ENCODE measurements around the gene MRGPRD.

The MRGPRD gene

DNA sequence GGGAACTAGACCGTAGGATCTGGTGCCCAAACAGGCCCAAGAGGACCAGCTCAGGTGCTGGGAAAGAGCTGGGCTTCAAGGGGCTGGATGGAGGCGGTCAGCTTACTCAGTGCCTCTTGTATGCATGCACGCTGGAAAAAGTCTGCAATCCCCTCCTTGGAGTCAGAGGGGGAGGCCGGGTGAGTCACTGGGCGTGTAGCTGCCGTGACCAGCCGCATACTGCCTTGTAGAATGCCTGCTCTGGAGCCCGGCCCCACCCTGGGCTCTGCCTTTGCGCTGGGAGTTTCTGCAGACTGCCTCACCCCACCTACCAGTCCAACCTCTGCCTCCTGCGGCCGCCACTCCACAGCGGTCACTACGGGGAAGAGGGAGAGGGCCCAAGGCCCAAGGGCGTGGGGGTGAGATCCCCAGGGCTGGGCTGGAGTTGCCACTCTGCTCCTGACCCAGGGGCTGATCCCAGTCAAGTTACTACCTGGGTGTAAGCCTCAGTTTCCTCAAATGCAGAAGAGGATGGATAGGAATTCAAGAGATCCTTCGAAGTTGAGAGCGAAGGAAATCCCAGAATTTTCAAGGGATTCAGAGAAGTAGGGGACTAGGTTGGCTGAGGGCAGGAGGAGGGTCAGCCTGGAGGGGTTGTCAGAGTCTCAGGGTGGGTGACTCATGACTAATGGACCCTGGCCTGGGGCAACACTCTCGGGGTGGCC, 28.1 kb upstream of the MRGPRD start:
- Histone ChIP-seq H3K4me3 (ENCODE audit: low read length) (no peak overlapping the region), H4K20me1 (ENCODE audit: insufficient read depth, low read length) (no peaks in the 10 kb centered on the region), H3K27me3 (ENCODE audit: low read depth, low read length) (peaks cover 17% of the 10 kb centered on the region), H3K27ac (ENCODE audit: low read length) (no peak overlapping the region), H2AFZ (ENCODE audit: low read depth, low read length) (no peak overlapping the region), H3K9me3 (ENCODE audit: insufficient read depth, low read length) (no peaks in the 10 kb centered on the region), H3K4me2 (ENCODE audit: low read length) (no peak overlapping the region), H3K36me3 (replicated peaks; ENCODE audit: low read depth, low read length) (no peaks in the 10 kb centered on the region), H3K9ac (ENCODE audit: low read length) (no peak overlapping the region), H3K79me2 (ENCODE audit: low read length) (no peaks in the 10 kb centered on the region), H3K4me1 (ENCODE audit: low read length) (peaks cover 3% of the 10 kb centered on the region; the same call in 1 of the 2 replicates)
- no peak for TF ChIP-seq EZH2phosphoT487 (IDR thresholded peaks at IDR 0.05; ENCODE audit: low read depth)
- TF ChIP-seq, protein P1, sequence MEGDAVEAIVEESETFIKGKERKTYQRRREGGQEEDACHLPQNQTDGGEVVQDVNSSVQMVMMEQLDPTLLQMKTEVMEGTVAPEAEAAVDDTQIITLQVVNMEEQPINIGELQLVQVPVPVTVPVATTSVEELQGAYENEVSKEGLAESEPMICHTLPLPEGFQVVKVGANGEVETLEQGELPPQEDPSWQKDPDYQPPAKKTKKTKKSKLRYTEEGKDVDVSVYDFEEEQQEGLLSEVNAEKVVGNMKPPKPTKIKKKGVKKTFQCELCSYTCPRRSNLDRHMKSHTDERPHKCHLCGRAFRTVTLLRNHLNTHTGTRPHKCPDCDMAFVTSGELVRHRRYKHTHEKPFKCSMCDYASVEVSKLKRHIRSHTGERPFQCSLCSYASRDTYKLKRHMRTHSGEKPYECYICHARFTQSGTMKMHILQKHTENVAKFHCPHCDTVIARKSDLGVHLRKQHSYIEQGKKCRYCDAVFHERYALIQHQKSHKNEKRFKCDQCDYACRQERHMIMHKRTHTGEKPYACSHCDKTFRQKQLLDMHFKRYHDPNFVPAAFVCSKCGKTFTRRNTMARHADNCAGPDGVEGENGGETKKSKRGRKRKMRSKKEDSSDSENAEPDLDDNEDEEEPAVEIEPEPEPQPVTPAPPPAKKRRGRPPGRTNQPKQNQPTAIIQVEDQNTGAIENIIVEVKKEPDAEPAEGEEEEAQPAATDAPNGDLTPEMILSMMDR (IDR thresholded peaks at IDR 0.05; ENCODE audit: low read depth, low read length) = no peak

DNA sequence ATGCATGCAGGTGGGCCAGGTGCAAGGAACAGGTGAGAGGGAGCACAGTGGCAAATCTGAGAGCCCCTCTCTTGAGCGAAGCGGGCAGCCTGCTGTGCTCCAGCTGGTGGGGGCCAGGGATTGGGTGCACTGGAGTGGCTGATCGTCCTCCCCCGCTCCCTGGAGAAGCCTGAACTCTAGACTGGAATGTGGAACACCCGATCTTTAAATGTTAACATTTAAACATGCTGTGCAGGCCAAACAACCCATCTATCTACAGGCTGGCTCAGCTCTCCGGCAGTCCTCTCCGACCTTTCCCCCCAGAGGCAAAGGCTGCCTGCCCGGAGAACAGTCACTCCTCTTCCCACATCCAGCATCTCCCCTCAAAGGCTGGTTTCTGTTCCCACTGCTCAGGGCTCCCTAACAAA, 27.2 kb upstream of the MRGPRD start:
- Histone ChIP-seq H3K4me1 (ENCODE audit: low read length) (peaks cover 3% of the 10 kb centered on the region; the same call in 1 of the 2 replicates), H3K27me3 (ENCODE audit: low read depth, low read length) (peaks cover 17% of the 10 kb centered on the region), H2AFZ (ENCODE audit: low read depth, low read length) (no peak overlapping the region), H3K9me3 (ENCODE audit: insufficient read depth, low read length) (no peaks in the 10 kb centered on the region), H3K36me3 (replicated peaks; ENCODE audit: low read depth, low read length) (no peaks in the 10 kb centered on the region), H3K27ac (ENCODE audit: low read length) (no peak overlapping the region), H3K4me3 (ENCODE audit: low read length) (no peak overlapping the region), H3K4me2 (ENCODE audit: low read length) (no peak overlapping the region), H3K9ac (ENCODE audit: low read length) (no peak overlapping the region), H4K20me1 (ENCODE audit: insufficient read depth, low read length) (no peaks in the 10 kb centered on the region), H3K79me2 (ENCODE audit: low read length) (no peaks in the 10 kb centered on the region)
- TF ChIP-seq, protein P1 (IDR thresholded peaks at IDR 0.05; ENCODE audit: low read depth, low read length) = no peak
- no peak for TF ChIP-seq EZH2phosphoT487 (IDR thresholded peaks at IDR 0.05; ENCODE audit: low read depth)

DNA sequence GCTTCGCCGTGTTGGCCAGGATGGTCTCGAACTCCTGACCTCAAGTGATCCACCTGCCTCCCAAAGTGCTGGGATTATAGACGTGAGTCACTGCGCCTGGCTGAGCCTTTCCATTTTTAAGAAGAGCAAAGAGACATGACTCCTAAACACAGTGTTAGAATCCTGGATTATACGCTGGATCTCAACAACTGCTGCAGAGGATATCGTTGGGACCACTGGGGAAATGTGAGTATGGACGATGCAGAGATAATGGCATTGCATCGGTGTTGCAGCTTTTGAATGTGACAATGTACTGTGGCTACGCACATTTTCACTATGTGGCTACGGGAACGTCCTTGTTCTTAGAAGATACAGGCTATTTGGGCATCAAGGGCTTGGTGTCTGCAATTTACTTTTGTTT, 26.0 kb upstream of the MRGPRD start:
- Histone ChIP-seq H3K4me3 (ENCODE audit: low read length) (no peak overlapping the region), H3K27ac (ENCODE audit: low read length) (no peak overlapping the region), H3K9me3 (ENCODE audit: insufficient read depth, low read length) (no peaks in the 10 kb centered on the region), H3K27me3 (ENCODE audit: low read depth, low read length) (peaks cover 23% of the 10 kb centered on the region), H2AFZ (ENCODE audit: low read depth, low read length) (no peak overlapping the region), H3K36me3 (replicated peaks; ENCODE audit: low read depth, low read length) (no peaks in the 10 kb centered on the region), H3K9ac (ENCODE audit: low read length) (no peak overlapping the region), H4K20me1 (ENCODE audit: insufficient read depth, low read length) (no peaks in the 10 kb centered on the region), H3K4me2 (ENCODE audit: low read length) (no peak overlapping the region), H3K4me1 (ENCODE audit: low read length) (peaks cover 3% of the 10 kb centered on the region; the same call in 1 of the 2 replicates), H3K79me2 (ENCODE audit: low read length) (no peaks in the 10 kb centered on the region)
- TF ChIP-seq, protein P1 (IDR thresholded peaks at IDR 0.05; ENCODE audit: low read depth, low read length) = no peak
- TF ChIP-seq EZH2phosphoT487 (IDR thresholded peaks at IDR 0.05; ENCODE audit: low read depth) = no peak

DNA sequence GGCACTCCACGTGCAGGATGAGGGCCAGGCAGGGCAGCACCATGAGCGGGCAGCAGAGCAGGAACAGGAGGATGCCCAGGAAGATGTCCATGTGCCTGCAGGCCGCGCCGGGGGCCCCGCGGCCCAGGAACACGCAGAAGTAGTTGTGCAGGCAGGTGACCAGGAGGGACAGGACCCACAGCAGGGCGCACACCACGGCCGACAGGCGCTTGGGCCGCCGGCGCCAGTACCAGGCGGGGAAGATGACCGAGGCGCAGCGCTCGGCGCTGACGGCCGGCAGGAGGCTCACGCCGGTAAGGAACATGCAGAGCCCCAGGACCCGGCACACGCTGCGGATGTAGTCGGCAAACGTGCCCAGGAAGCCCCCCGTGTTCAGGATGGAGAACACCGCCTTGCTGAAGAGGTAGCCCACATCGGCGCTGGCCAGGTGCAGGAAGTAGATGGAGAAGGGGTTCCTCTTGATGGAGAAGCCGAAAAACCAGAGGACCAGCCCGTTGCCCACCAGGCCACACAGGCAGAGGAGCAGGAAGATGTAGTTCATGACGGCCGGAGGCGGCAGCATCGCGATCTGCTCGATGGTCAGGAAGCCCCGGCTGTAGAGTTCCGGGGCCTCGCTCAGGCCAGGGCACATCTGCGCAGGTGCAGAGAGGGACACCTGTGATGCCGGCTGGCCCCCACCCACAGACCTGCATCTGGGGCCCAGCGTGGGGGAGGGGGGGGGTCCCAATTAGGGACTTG, 25.0 kb upstream of the MRGPRD start:
- no peaks in the 10 kb centered on the region for H3K9me3 ChIP-seq (ENCODE audit: insufficient read depth, low read length)
- no peak overlapping the region for H3K27ac ChIP-seq (ENCODE audit: low read length)
- H2AFZ ChIP-seq (ENCODE audit: low read depth, low read length) = no peak overlapping the region
- H3K4me3 ChIP-seq (ENCODE audit: low read length) = no peak overlapping the region
- H3K27me3 ChIP-seq (ENCODE audit: low read depth, low read length) = peaks cover 18% of the 10 kb centered on the region
- no peak overlapping the region for H3K4me2 ChIP-seq (ENCODE audit: low read length)
- no peaks in the 10 kb centered on the region for H3K36me3 ChIP-seq (replicated peaks; ENCODE audit: low read depth, low read length)
- H3K4me1 ChIP-seq (ENCODE audit: low read length) = peaks cover 3% of the 10 kb centered on the region; the same call in 1 of the 2 replicates
- H4K20me1 ChIP-seq (ENCODE audit: insufficient read depth, low read length) = no peaks in the 10 kb centered on the region
- no peak overlapping the region for H3K9ac ChIP-seq (ENCODE audit: low read length)
- H3K79me2 ChIP-seq (ENCODE audit: low read length) = no peaks in the 10 kb centered on the region
- no peak for TF ChIP-seq EZH2phosphoT487 (IDR thresholded peaks at IDR 0.05; ENCODE audit: low read depth)
- TF ChIP-seq, protein P1 (IDR thresholded peaks at IDR 0.05; ENCODE audit: low read depth, low read length) = no peak
